ENCODE results near the gene TSPAN17.
A peak's percentile ranks its signal among the peaks of the same experiment; 100 is the strongest.
"Not testable (repeated sequence)": the region's sequence is repeated elsewhere in the genome, so short reads cannot be mapped to it uniquely, and the experiment has no call there.

The TSPAN17 gene

GRCh38 chr5:176647030-176647842 lies at the start of gene TSPAN17:
Gene TSPAN17, plus strand, starts transcription at chr5:176647484. Its CDS starts 132 bp downstream, at chr5:176647616.
- peak; percentile 97 to 100 for DNase-seq (ENCODE audit: low read depth in 2 of 2)

- DNase-seq (ENCODE audit: low read depth in 2 of 2), result not testable (repeated sequence)
Measured at GRCh38 chr5:176599749-176600430, 47.4 kb upstream of the TSPAN17 start.

- no peak for DNase-seq (ENCODE audit: low read depth in 2 of 2)
Measured at GRCh38 chr5:176601901-176602482, 45.3 kb upstream of the TSPAN17 start.

- DNase-seq (ENCODE audit: low read depth in 2 of 2), result no peak
Measured at GRCh38 chr5:176603091-176603490, 44.2 kb upstream of the TSPAN17 start.

- no peak for DNase-seq (ENCODE audit: low read depth in 2 of 2)
Measured at GRCh38 chr5:176606032-176606431, 41.3 kb upstream of the TSPAN17 start.

- DNase-seq (ENCODE audit: low read depth in 2 of 2), result no peak
Measured at GRCh38 chr5:176606875-176607274, 40.4 kb upstream of the TSPAN17 start.

GRCh38 chr5:176608142-176608705 lies 39.1 kb upstream of the TSPAN17 start:
- no peak for DNase-seq (ENCODE audit: low read depth in 2 of 2)

- no peak for DNase-seq (ENCODE audit: low read depth in 2 of 2)
Measured at GRCh38 chr5:176608937-176609723, 38.2 kb upstream of the TSPAN17 start.

- peak; percentile 29 to 49 for DNase-seq (ENCODE audit: low read depth in 2 of 2)
Measured at GRCh38 chr5:176609724-176610434, 37.4 kb upstream of the TSPAN17 start, which contains the start of gene GPRIN1. Gene GPRIN1, minus strand, starts transcription at chr5:176610156. Its CDS starts 10,322 bp downstream, at chr5:176599834.

- DNase-seq (ENCODE audit: low read depth in 2 of 2), result no peak
Measured at GRCh38 chr5:176610435-176610773, 36.9 kb upstream of the TSPAN17 start.

- peak in 1 of 2 experiments; percentile 47 for DNase-seq (ENCODE audit: low read depth in 2 of 2)
Measured at GRCh38 chr5:176611435-176611834, 35.8 kb upstream of the TSPAN17 start.

- DNase-seq (ENCODE audit: low read depth in 2 of 2), result no peak
Measured at GRCh38 chr5:176612008-176612407, 35.3 kb upstream of the TSPAN17 start.

- DNase-seq (ENCODE audit: low read depth in 2 of 2), result no peak
Measured at GRCh38 chr5:176612855-176613254, 34.4 kb upstream of the TSPAN17 start.

- no peak for DNase-seq (ENCODE audit: low read depth in 2 of 2)
Measured at GRCh38 chr5:176614805-176615478, 32.3 kb upstream of the TSPAN17 start.

- DNase-seq (ENCODE audit: low read depth in 2 of 2), result no peak
Measured at GRCh38 chr5:176616511-176616910, 30.8 kb upstream of the TSPAN17 start.

GRCh38 chr5:176618783-176619182 lies 28.5 kb upstream of the TSPAN17 start:
- DNase-seq (ENCODE audit: low read depth in 2 of 2), result no peak

GRCh38 chr5:176619203-176619568 lies 28.1 kb upstream of the TSPAN17 start:
- DNase-seq (ENCODE audit: low read depth in 2 of 2), result peak; percentile 50 to 81

GRCh38 chr5:176619569-176620332 lies 27.5 kb upstream of the TSPAN17 start:
- no peak for DNase-seq (ENCODE audit: low read depth in 2 of 2)

- no peak for DNase-seq (ENCODE audit: low read depth in 2 of 2)
Measured at GRCh38 chr5:176620333-176620981, 26.8 kb upstream of the TSPAN17 start.
